A673 (cell line): ENCODE measurements around the gene STARD9.

Experiments used
- EZH2 ChIP-seq: fragments of 200-600 bp; sonication (generic); IDR thresholded peaks from 2 replicates; pipeline ENCODE4 v1.6.1; 2017; ENCODE audit warnings: borderline replicate concordance, low read depth, mild to moderate bottlenecking, mixed read lengths, antibody characterized with exemption, low read length; ENCODE audit not compliant: poor library complexity, severe bottlenecking
- TF ChIP-seq, protein P1 (sequence below): fragments of 300-800, 200-600 bp; sonication (generic); conservative IDR thresholded peaks from 2 replicates; pipeline ENCODE4 v1.5.1; 2017; ENCODE audit warnings: low read depth, mild to moderate bottlenecking, antibody characterized with exemption, low read length, moderate library complexity, mixed read lengths

DNA sequence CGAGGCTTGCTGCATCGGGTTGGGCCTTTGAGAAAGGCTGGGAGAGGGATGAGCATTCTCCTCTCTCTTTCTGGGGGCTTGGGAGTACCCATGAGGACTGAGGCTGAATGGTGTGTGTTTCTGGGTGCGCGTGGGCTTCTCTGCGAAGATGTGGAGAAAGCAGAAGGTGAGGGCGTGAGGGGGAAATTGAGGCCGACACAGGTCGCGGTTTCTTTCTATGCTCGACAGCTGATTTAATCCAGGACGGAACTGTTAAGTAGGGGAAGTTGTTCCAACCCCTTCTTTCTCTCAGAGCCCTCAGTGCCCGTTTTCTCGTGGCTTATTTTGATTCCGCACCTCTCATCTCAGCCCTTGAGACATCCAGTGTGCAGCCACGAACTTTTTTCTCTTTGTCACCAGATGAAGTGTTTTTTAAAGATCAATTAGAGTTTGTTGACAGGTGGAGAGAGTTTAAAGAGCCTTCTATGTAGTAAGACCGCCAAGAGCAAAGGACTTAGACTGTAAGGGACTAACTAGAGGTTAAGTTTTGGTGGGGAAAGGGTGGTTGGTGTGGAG lies 711 bp downstream of the STARD9 start:
- TF ChIP-seq, protein P1, sequence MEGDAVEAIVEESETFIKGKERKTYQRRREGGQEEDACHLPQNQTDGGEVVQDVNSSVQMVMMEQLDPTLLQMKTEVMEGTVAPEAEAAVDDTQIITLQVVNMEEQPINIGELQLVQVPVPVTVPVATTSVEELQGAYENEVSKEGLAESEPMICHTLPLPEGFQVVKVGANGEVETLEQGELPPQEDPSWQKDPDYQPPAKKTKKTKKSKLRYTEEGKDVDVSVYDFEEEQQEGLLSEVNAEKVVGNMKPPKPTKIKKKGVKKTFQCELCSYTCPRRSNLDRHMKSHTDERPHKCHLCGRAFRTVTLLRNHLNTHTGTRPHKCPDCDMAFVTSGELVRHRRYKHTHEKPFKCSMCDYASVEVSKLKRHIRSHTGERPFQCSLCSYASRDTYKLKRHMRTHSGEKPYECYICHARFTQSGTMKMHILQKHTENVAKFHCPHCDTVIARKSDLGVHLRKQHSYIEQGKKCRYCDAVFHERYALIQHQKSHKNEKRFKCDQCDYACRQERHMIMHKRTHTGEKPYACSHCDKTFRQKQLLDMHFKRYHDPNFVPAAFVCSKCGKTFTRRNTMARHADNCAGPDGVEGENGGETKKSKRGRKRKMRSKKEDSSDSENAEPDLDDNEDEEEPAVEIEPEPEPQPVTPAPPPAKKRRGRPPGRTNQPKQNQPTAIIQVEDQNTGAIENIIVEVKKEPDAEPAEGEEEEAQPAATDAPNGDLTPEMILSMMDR, result no peak
- TF ChIP-seq EZH2, result no peak
